Spinal cord (tissue), 10 donors: ENCODE data around the gene UCN2. TPM values are rescaled to one million over a fixed set of nuclear protein-coding genes. Genes with fewer than 3 reads are reported as not detected.

ENCODE experiments used
- DNase-seq, 6 donors: peaks; one replicate each; pipeline versions ENCODE4 v3.0.0 to v3.0.0-alpha.2; 2013 to 2015; ENCODE audit warnings: low spot score in 6 of 6, low read depth in 4 of 6
- H3K27ac ChIP-seq: one replicate; pipeline ENCODE4 v1.5.1; 2013; ENCODE audit warnings: low read depth, low read length, control low read depth
- H3K27me3 ChIP-seq: one replicate; pipeline ENCODE4 v1.6.1; 2013; ENCODE audit warnings: low read length; ENCODE audit not compliant: control insufficient read depth, insufficient read depth
- H3K36me3 ChIP-seq: one replicate; pipeline ENCODE4 v1.6.1; 2013; ENCODE audit warnings: low read length; ENCODE audit not compliant: control insufficient read depth, insufficient read depth
- H3K4me1 ChIP-seq: one replicate; pipeline ENCODE4 v1.6.1; 2013; ENCODE audit warnings: low read length; ENCODE audit not compliant: control insufficient read depth, insufficient read depth
- H3K4me3 ChIP-seq: one replicate; pipeline ENCODE4 v1.5.1; 2013; ENCODE audit warnings: low read depth, low read length, control low read depth
- H3K9me3 ChIP-seq: one replicate; pipeline ENCODE4 v1.6.1; 2013; ENCODE audit warnings: low read length; ENCODE audit not compliant: control insufficient read depth, insufficient read depth
- WGBS: methylation state at CpG from one replicate; pipeline ENCODE4 v1.1.5; 2013; ENCODE audit warnings: missing lambda C conversion rate; ENCODE audit not compliant: insufficient coverage; 5-methylcytosine and 5-hydroxymethylcytosine counted together
- polyA plus RNA-seq, 2 donors: library from polyadenylated mRNA; unstranded; fragments of 120-200 nt; gene quantifications; one replicate each; pipeline ENCODE4 v1.2.1, GENCODE V29; 2013; ENCODE audit not compliant: insufficient read length in 2 of 2
- total RNA-seq, 2 donors: library from RNA; depleted of rRNA in 1 of 2; stranded (reverse); fragments of 120-200 nt in 1 of 2; fragments of >200 nt in 1 of 2; gene quantifications; one replicate each; pipeline versions ENCODE4 v1.2.3 to v1.2.4, GENCODE V29; 2013 to 2014
- donor health status: healthy.

Gene UCN2
- total and polyA plus RNA-seq, 4 donors, result 0.29 to 0.77 (median 0.32) TPM; not detected in 1

- H3K27me3 ChIP-seq, result no peaks in the 10 kb centered on the region
- H3K27ac ChIP-seq, result no peak overlapping the region
- H3K4me1 ChIP-seq, result peaks cover 17% of the 10 kb centered on the region
- H3K36me3 ChIP-seq, result peaks cover 59% of the 10 kb centered on the region
- DNase-seq, result no peak
- WGBS, result 76% methylated on average over 7 of the region's 7 CpGs
- no peak overlapping the region for H3K4me3 ChIP-seq
- H3K9me3 ChIP-seq, result no peaks in the 10 kb centered on the region
These were observed 2.2 kb upstream of the UCN2 start for GRCh38 chr3:48565591-48566400.

DNA sequence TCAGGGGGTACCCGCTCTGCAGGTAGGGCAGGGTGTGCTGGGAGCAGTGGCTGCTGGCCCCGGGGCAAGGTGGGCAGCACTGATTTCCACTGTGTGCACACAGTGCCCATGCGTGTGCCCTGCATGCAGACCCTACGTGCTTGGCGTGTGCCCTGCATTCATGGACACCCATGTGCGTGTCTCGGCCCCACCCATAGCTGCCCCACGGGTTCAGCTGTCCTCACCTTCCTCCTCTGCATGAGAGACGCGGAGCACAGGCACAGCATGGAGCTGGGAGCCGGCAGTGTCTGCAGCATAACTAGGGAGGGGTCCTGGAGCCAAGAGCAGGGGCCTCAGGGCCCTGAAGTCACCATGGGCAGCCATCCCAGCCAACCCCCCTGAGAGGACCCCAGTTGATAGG lies 1.6 kb upstream of the UCN2 start:
- 91% methylated on average over 9 of the region's 11 CpGs for WGBS
- DNase-seq, result no peak
- H3K9me3 ChIP-seq, result no peaks in the 10 kb centered on the region
- H3K4me3 ChIP-seq, result no peak overlapping the region
- H3K27me3 ChIP-seq, result no peaks in the 10 kb centered on the region
- no peak overlapping the region for H3K27ac ChIP-seq
- peaks cover 23% of the 10 kb centered on the region for H3K4me1 ChIP-seq
- peaks cover 55% of the 10 kb centered on the region for H3K36me3 ChIP-seq

DNA sequence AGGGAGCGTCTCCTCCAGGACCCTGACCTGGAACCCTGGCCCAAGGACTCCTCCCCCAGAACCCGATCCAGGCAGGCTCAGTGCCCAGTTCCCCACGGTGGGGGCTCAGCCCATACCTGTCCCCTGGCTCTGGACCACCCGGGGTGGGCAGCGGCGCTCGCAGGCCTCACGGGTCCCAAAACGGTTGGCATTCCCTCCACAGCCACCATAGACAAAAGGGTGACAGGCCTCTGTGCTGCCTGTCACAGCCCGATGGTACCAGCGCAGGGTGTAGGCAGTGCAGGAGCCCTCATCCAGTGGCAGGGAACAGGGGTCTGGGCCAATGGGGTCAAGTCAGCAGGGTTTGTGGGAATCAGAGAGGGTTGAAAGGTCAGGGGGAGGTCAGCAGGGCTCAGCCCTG lies 1.1 kb upstream of the UCN2 start:
- no peak overlapping the region for H3K4me3 ChIP-seq
- H3K36me3 ChIP-seq, result peaks cover 50% of the 10 kb centered on the region
- 89% methylated on average over 11 of the region's 11 CpGs for WGBS
- H3K9me3 ChIP-seq, result no peaks in the 10 kb centered on the region
- H3K27me3 ChIP-seq, result no peaks in the 10 kb centered on the region
- DNase-seq, result no peak
- no peak overlapping the region for H3K27ac ChIP-seq
- peaks cover 29% of the 10 kb centered on the region for H3K4me1 ChIP-seq

GRCh38 chr3:48564022-48564421 lies 441 bp upstream of the UCN2 start:
- Histone ChIP-seq H3K36me3 (peaks cover 45% of the 10 kb centered on the region), H3K4me1 (peaks cover 29% of the 10 kb centered on the region), H3K27me3 (no peaks in the 10 kb centered on the region), H3K9me3 (no peaks in the 10 kb centered on the region), H3K4me3 (no peak overlapping the region), H3K27ac (no peak overlapping the region)
- DNase-seq, result no peak
- WGBS, result 60% methylated on average over 9 of the region's 10 CpGs

DNA sequence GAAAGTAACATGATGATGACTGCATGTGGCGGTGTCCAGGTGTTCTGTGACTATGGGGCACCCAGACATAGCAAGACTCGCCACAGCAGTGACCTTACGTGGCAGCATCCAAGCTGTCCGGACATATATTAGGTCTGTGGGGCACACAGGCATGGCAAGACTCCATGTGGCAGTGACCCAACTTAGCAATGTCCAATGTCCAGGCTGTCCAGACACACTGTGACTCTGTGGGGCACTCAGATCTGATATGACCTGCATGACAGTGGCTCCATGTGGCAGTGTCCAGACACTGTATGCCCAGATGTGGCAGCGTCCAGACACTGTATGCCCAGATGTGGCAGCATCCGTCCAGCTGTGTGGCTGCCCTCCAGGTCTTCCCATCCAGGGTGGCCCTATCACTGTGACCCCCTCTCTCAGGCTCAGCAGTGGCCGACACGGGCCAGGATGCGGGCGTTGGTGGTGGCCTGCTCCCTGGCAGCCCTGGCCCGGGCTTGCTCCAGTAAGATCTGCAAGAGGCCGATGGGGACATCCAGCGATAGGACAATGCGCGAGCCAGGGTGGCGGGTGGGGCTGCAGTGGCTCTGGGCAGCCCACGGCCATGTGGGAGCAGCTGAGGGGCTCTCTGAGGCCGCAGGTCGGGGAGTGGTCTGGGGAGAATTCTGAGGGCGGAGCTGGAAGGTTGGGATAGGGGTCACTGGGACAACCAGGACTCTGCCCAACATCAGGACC lies 1.1 kb downstream of the UCN2 start:
- Histone ChIP-seq H3K9me3 (no peaks in the 10 kb centered on the region), H3K27ac (no peak overlapping the region), H3K4me1 (peaks cover 37% of the 10 kb centered on the region), H3K4me3 (no peak overlapping the region), H3K27me3 (no peaks in the 10 kb centered on the region), H3K36me3 (peaks cover 35% of the 10 kb centered on the region)
- no peak for DNase-seq
- 88% methylated on average over 20 of the region's 20 CpGs for WGBS

GRCh38 chr3:48561045-48561736 lies 2.4 kb downstream of the UCN2 start:
- Histone ChIP-seq H3K4me3 (peak overlapping the region; percentile 24), H3K9me3 (no peaks in the 10 kb centered on the region), H3K4me1 (peaks cover 46% of the 10 kb centered on the region), H3K27ac (peak overlapping the region; percentile 42), H3K36me3 (peaks cover 22% of the 10 kb centered on the region), H3K27me3 (no peaks in the 10 kb centered on the region)
- 39% methylated on average over 20 of the region's 21 CpGs for WGBS
- DNase-seq, result peak in 1 of 6 donors; percentile 46

GRCh38 chr3:48560648-48561018 lies 2.9 kb downstream of the UCN2 start:
- peaks cover 21% of the 10 kb centered on the region for H3K36me3 ChIP-seq
- H3K4me1 ChIP-seq, result peaks cover 51% of the 10 kb centered on the region
- H3K4me3 ChIP-seq, result peak overlapping the region; percentile 24
- no peak for DNase-seq
- 26% methylated on average over 5 of the region's 5 CpGs for WGBS
- H3K9me3 ChIP-seq, result no peaks in the 10 kb centered on the region
- H3K27me3 ChIP-seq, result no peaks in the 10 kb centered on the region
- peak overlapping the region; percentile 25 for H3K27ac ChIP-seq

- H3K27ac ChIP-seq, result no peak overlapping the region
- WGBS, result 90% methylated on average over 5 of the region's 6 CpGs
- DNase-seq, result no peak
- no peaks in the 10 kb centered on the region for H3K27me3 ChIP-seq
- no peaks in the 10 kb centered on the region for H3K9me3 ChIP-seq
- H3K36me3 ChIP-seq, result peaks cover 10% of the 10 kb centered on the region
- peaks cover 49% of the 10 kb centered on the region for H3K4me1 ChIP-seq
- no peak overlapping the region for H3K4me3 ChIP-seq
These were observed 5.0 kb downstream of the UCN2 start for GRCh38 chr3:48558493-48559134.
